MM.1S (cell line): Measurements from ENCODE around the gene RASGRF2.

Experiments used
- DNase-seq: peaks from one replicate; pipeline ENCODE4 v3.0.0-alpha.2; 2015
- H2AFZ ChIP-seq: fragments of 300-600 bp; sonication (generic); 2 replicates; pipeline ENCODE4 v1.6.0; 2016; ENCODE audit warnings: antibody characterized with exemption, low read length
- H3F3A ChIP-seq: fragments of 300-600 bp; sonication (generic); 2 replicates; pipeline ENCODE4 v1.6.1; 2016; ENCODE audit warnings: mild to moderate bottlenecking, antibody characterized with exemption, low read length, moderate library complexity, mixed read lengths; ENCODE audit not compliant: insufficient read depth
- H3K27ac ChIP-seq: fragments of 300-600 bp; sonication (generic); 2 replicates; pipeline ENCODE4 v1.5.1; 2016; ENCODE audit warnings: mild to moderate bottlenecking, low read length
- H3K27me3 ChIP-seq: fragments of 300-600 bp; sonication (generic); replicated peaks from 2 replicates; pipeline ENCODE4 v1.6.0; 2016; ENCODE audit warnings: low read length; ENCODE audit not compliant: insufficient read depth
- H3K36me3 ChIP-seq: fragments of 300-600 bp; sonication (generic); replicated peaks from 2 replicates; pipeline ENCODE4 v1.6.1; 2016; ENCODE audit warnings: mild to moderate bottlenecking, low read length, mixed read lengths; ENCODE audit not compliant: insufficient read depth
- H3K4me1 ChIP-seq: fragments of 300-600 bp; sonication (generic); 2 replicates; pipeline ENCODE4 v1.6.1; 2016; ENCODE audit warnings: low read length, mixed read lengths
- H3K4me2 ChIP-seq: fragments of 300-600 bp; sonication (generic); 2 replicates; pipeline ENCODE4 v1.6.0; 2016; ENCODE audit warnings: low read depth, low read length
- H3K4me3 ChIP-seq: fragments of 300-600 bp; sonication (generic); 2 replicates; pipeline ENCODE4 v1.5.1; 2016; ENCODE audit warnings: low read length, mixed read lengths
- H3K79me2 ChIP-seq: fragments of 300-600 bp; sonication (generic); 2 replicates; pipeline ENCODE4 v1.6.1; 2016; ENCODE audit warnings: mixed run types, low read length, mixed read lengths
- H3K9ac ChIP-seq: fragments of 300-600 bp; sonication (generic); 2 replicates; pipeline ENCODE4 v1.6.1; 2016; ENCODE audit warnings: low read length, mixed read lengths
- H3K9me2 ChIP-seq: fragments of 300-600 bp; sonication (generic); replicated peaks from 2 replicates; pipeline ENCODE4 v1.6.1; 2016; ENCODE audit warnings: mild to moderate bottlenecking, low read length, mixed read lengths; ENCODE audit not compliant: insufficient read depth
- H3K9me3 ChIP-seq: fragments of 300-600 bp; sonication (generic); replicated peaks from 2 replicates; pipeline ENCODE4 v1.6.1; 2016; ENCODE audit warnings: mild to moderate bottlenecking, low read length, mixed read lengths; ENCODE audit not compliant: insufficient read depth
- H4K20me1 ChIP-seq: fragments of 300-600 bp; sonication (generic); 2 replicates; pipeline ENCODE4 v1.6.1; 2016; ENCODE audit warnings: mild to moderate bottlenecking, low read length, moderate library complexity, mixed read lengths; ENCODE audit not compliant: insufficient read depth
- CTCF ChIP-seq: fragments of 300-600 bp; sonication (generic); IDR thresholded peaks from 2 replicates; pipeline ENCODE4 v1.5.1; 2016; ENCODE audit warnings: antibody characterized with exemption, low read length, mixed read lengths
- EZH2 ChIP-seq: fragments of 300-600 bp; sonication (generic); optimal IDR thresholded peaks from 2 replicates; pipeline ENCODE3; 2017; ENCODE audit warnings: low read depth, mild to moderate bottlenecking, antibody characterized with exemption, low read length, mixed read lengths
- EZH2phosphoT487 ChIP-seq: fragments of 300-600 bp; sonication (generic); IDR thresholded peaks from 2 replicates; pipeline ENCODE4 v1.6.1; 2018; ENCODE audit warnings: antibody characterized with exemption, low read length

Gene RASGRF2

GRCh38 chr5:80935811-80936385 lies 24.3 kb upstream of the RASGRF2 start:
- Histone ChIP-seq H3K36me3 (no peaks in the 10 kb centered on the region), H3K4me3 (no peak overlapping the region), H3K27me3 (no peaks in the 10 kb centered on the region), H3K79me2 (no peaks in the 10 kb centered on the region), H4K20me1 (no peaks in the 10 kb centered on the region), H3K9me2 (no peaks in the 10 kb centered on the region), H3K9ac (no peak overlapping the region), H3K27ac (no peak overlapping the region), H3K4me2 (no peak overlapping the region), H2AFZ (no peak overlapping the region), H3K4me1 (no peaks in the 10 kb centered on the region), H3K9me3 (no peaks in the 10 kb centered on the region), H3F3A (no peaks in the 10 kb centered on the region)
- TF ChIP-seq EZH2phosphoT487 (no peak), EZH2 (no peak), CTCF (no peak)
- DNase-seq: no peak

GRCh38 chr5:80936881-80937280 lies 23.3 kb upstream of the RASGRF2 start:
- Histone ChIP-seq H3F3A (no peaks in the 10 kb centered on the region), H3K9me3 (no peaks in the 10 kb centered on the region), H4K20me1 (no peaks in the 10 kb centered on the region), H3K27me3 (no peaks in the 10 kb centered on the region), H3K4me3 (no peak overlapping the region), H3K4me1 (no peaks in the 10 kb centered on the region), H3K9me2 (no peaks in the 10 kb centered on the region), H2AFZ (no peak overlapping the region), H3K4me2 (no peak overlapping the region), H3K27ac (no peak overlapping the region), H3K79me2 (no peaks in the 10 kb centered on the region), H3K36me3 (no peaks in the 10 kb centered on the region), H3K9ac (no peak overlapping the region)
- no peak for TF ChIP-seq EZH2
- TF ChIP-seq CTCF: no peak
- no peak for TF ChIP-seq EZH2phosphoT487
- DNase-seq: no peak

- no peak overlapping the region for H2AFZ ChIP-seq
- H3K9me3 ChIP-seq: no peaks in the 10 kb centered on the region
- H3K4me2 ChIP-seq: no peak overlapping the region
- no peak overlapping the region for H3K9ac ChIP-seq
- H3K27me3 ChIP-seq: no peaks in the 10 kb centered on the region
- DNase-seq: no peak
- no peak overlapping the region for H3K27ac ChIP-seq
- no peak overlapping the region for H3K4me3 ChIP-seq
- no peaks in the 10 kb centered on the region for H4K20me1 ChIP-seq
- H3K9me2 ChIP-seq: no peaks in the 10 kb centered on the region
- no peaks in the 10 kb centered on the region for H3K4me1 ChIP-seq
- no peak for TF ChIP-seq EZH2phosphoT487
- TF ChIP-seq CTCF: no peak
- TF ChIP-seq EZH2: no peak
- H3K79me2 ChIP-seq: no peaks in the 10 kb centered on the region
- no peaks in the 10 kb centered on the region for H3F3A ChIP-seq
- H3K36me3 ChIP-seq: no peaks in the 10 kb centered on the region
These were observed 22.4 kb upstream of the RASGRF2 start for GRCh38 chr5:80937584-80938356.
